AG04449 (cell line): ENCODE data around the gene CES4A.

ENCODE experiments used
- CTCF ChIA-PET: fragments of 350-600 bp; formaldehyde crosslinking; extraction: SDS; loops from one replicate; lab custom pipeline; 2021; ENCODE audit warnings: antibody characterized with exemption; lab: Yijun Ruan, JAX
- POLR2A ChIA-PET: fragments of 400-600, 350-600 bp; formaldehyde crosslinking; extraction: SDS; loops from one replicate; lab custom pipeline; 2020; ENCODE audit warnings: antibody characterized with exemption, inconsistent platforms; lab: Yijun Ruan, JAX
- DNase-seq: peaks from one replicate; pipeline ENCODE4 v3.0.0-alpha.2; 2010; ENCODE audit warnings: low read depth, low spot score
- H3K4me3 ChIP-seq: 2 replicates; pipeline ENCODE4 v1.5.1; 2011; ENCODE audit warnings: low read depth, mild to moderate bottlenecking, control low read depth, low read length
- CTCF ChIP-seq: IDR thresholded peaks from one replicate; pipeline ENCODE4 v1.5.1; 2011; ENCODE audit warnings: mild to moderate bottlenecking, moderate library complexity, low read length, control low read depth, inconsistent platforms; ENCODE audit not compliant: insufficient read depth; ENCODE audit errors: missing control alignments

Gene CES4A

DNA sequence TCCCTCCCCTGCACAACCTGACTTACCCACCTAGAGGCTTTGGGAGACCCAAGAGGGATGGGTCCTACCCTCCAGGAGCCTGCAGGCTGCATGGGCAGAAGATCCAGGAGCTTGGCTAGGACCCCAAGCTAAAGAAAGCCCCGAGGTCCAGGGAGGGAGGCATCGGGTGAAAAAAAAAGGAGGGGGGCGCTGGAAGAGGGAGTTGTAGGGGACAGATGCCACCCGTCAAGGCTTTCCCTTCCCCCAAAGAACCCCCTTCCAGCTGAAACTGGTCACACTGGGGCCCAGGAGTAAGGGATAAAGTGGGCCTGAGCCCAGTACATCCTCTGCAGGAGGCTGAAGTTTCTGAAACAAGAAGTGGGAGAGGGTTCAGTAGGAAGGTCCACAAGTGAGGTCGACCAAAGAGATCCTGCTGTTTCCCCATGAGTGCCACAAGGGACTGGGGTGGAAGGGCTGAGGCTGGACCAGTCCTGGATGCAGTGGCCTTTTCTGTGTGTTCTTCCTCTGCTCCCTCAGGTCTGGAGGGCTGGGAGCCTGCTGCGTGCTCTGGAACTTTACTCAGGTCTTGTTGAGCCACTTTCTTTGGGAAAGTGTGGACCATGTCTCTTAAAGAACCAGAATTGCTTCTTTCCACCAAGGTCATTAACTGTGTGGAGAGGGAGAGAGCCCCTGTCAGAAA lies 26.4 kb downstream of the CES4A start:
- POLR2A ChIA-PET: interaction anchor here (0.6 kb wide), 1 partner anchor 140 kb away, joined by 3 read pairs; no protein-coding TSS in a partner anchor
- no peak for DNase-seq
- peak overlapping the region; percentile 52 for H3K4me3 ChIP-seq
- no peak for TF ChIP-seq CTCF
- CTCF ChIA-PET: interaction anchor here (0.6 to 3.9 kb wide), 13 partner anchors 10 to 141 kb away, joined by 3 to 49 read pairs (median 5); partner anchors contain the start of genes B3GNT9 and PHAF1

- POLR2A ChIA-PET: no interaction called here
- CTCF ChIA-PET: interaction anchor here (0.6 to 8.6 kb wide), 9 partner anchors 8 to 170 kb away, joined by 3 to 224 read pairs (median 11); partner anchors contain the start of genes B3GNT9, FBXL8 and TRADD
- no peak overlapping the region for H3K4me3 ChIP-seq
- TF ChIP-seq CTCF: no peak
- DNase-seq: no peak
These were observed 26.9 kb downstream of the CES4A start for GRCh38 chr16:67015313-67015731.

GRCh38 chr16:67016143-67016542 lies 27.8 kb downstream of the CES4A start:
- ChIA-PET CTCF (interaction anchor here (1.0 to 8.6 kb wide), 9 partner anchors 9 to 169 kb away, joined by 3 to 224 read pairs (median 13); partner anchors contain the start of genes B3GNT9, CBFB, FBXL8 and TRADD), POLR2A (interaction anchor here (0.6 kb wide), 1 partner anchor 88 kb away, joined by 3 read pairs; no protein-coding TSS in a partner anchor)
- H3K4me3 ChIP-seq: no peak overlapping the region
- no peak for DNase-seq
- TF ChIP-seq CTCF: no peak

DNA sequence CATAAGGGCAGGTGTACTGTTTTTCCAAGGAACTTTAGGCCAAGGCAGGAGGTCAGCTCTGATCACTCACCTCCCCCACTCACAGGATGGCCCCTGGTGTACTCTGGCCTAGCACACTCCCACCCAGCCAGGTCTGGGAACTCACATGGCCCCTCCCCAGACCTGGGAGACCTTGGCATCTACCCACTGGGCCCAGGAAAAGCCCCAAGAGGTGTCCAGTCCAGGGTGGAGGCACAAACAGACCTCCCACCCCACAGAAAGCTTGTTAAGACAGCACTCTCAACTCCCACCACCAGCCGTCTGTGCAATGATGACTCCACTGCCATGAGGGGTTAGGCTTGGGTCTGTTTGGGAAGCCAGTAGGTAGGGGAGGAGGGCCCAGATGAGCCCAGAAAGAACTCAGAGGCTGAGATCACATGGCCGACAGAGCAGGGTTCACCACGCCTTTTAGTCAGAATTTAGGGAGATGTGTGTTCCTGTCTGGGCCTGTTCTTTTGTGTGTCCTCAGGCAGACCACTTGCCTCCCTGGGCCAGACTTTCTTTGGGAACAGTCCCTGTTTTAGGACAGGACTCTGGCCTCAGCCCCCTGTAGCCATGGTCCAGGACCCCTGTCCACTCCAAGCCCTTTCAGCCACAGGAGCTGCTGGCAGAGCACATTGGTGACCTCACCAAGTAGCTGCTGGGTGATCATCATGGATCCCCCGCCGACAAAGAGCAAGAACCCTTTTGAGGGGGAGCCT lies 28.5 kb downstream of the CES4A start:
- no peak for DNase-seq
- no peak for TF ChIP-seq CTCF
- no peak overlapping the region for H3K4me3 ChIP-seq
- POLR2A ChIA-PET: interaction anchor here (1.7 kb wide), 1 partner anchor 134 kb away, joined by 6 read pairs; the partner anchor contains the start of gene B3GNT9
- CTCF ChIA-PET: interaction anchor here (0.9 to 8.6 kb wide), 25 partner anchors 9 to 170 kb away, joined by 3 to 224 read pairs (median 8); partner anchors contain the start of genes B3GNT9, CBFB, FBXL8 and TRADD

DNA sequence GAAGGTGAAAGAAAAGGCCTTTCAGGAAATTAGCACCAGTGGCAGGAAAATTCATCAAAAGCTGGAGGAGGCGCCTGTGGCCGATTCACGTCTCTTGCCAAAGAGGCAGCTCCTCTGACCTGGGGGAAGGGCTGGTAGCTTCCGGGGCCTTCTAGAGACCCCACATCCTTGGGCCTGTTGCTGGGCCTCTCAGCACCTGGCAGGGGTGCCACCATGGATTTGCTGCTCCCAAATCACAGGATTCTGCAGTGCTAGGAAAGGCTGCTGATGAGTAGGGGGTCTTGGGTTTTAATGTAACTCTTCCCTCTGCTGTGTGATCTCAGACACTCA lies 29.0 kb downstream of the CES4A start:
- no peak for TF ChIP-seq CTCF
- POLR2A ChIA-PET: interaction anchor here (0.6 to 1.7 kb wide), 3 partner anchors 9 to 138 kb away, joined by 3 to 6 read pairs (median 6); partner anchors contain the start of gene B3GNT9
- CTCF ChIA-PET: interaction anchor here (0.8 to 8.6 kb wide), 35 partner anchors 10 to 169 kb away, joined by 3 to 224 read pairs (median 7); partner anchors contain the start of genes B3GNT9, CBFB, FBXL8 and TRADD
- no peak overlapping the region for H3K4me3 ChIP-seq
- DNase-seq: no peak
